Left ventricle myocardium inferior (tissue), 1 donor: Measurements from ENCODE around the gene PCNP. TPM values are rescaled to one million over a fixed set of nuclear protein-coding genes. Genes with fewer than 3 reads are reported as not detected.

Experiments used
- DNase-seq: peaks from one replicate; pipeline ENCODE4 v3.0.0-alpha.2; 2020
- H3K27ac ChIP-seq: fragments of 200-600 bp; replicated peaks from 2 replicates; pipeline ENCODE4 v1.8.0; 2021
- H3K27me3 ChIP-seq: fragments of 200-600 bp; 2 replicates; pipeline ENCODE4 v1.8.0; 2021; ENCODE audit warnings: low read depth
- H3K36me3 ChIP-seq: fragments of 200-600 bp; 2 replicates; pipeline ENCODE4 v1.8.0; 2021
- H3K4me1 ChIP-seq: fragments of 200-600 bp; 2 replicates; pipeline ENCODE4 v1.8.0; 2021
- H3K4me3 ChIP-seq: fragments of 200-600 bp; 2 replicates; pipeline ENCODE4 v1.8.0; 2021; ENCODE audit warnings: mild to moderate bottlenecking, moderate library complexity
- H3K9me3 ChIP-seq: fragments of 200-600 bp; replicated peaks from 2 replicates; pipeline ENCODE4 v1.8.0; 2021
- intact Hi-C: fragments of 100-400 bp; cut with micrococcal nuclease; formaldehyde crosslinking; loops from one replicate; pipeline ENCODE4 v1.11.0; 2022
- total RNA-seq: library from RNA; stranded (reverse); fragmentation: NEBNext Ultra II Directional; extraction: Animal tissue kit (Norgen Biotek cat#: 25700); gene quantifications from one replicate; pipeline ENCODE4 v1.2.1, GENCODE V29; 2021
- TF ChIP-seq, protein P1 (sequence below): fragments of 200-600 bp; IDR thresholded peaks from 2 replicates; pipeline ENCODE4 v1.8.0; 2021; ENCODE audit warnings: antibody characterized with exemption, mild to moderate bottlenecking, borderline replicate concordance
- donor health status: DM: no; HTN: yes; CAD: no; lungs with severe emphysema.

The PCNP gene
- total RNA-seq, 1 donor from 2014 or later = 121 TPM

DNA sequence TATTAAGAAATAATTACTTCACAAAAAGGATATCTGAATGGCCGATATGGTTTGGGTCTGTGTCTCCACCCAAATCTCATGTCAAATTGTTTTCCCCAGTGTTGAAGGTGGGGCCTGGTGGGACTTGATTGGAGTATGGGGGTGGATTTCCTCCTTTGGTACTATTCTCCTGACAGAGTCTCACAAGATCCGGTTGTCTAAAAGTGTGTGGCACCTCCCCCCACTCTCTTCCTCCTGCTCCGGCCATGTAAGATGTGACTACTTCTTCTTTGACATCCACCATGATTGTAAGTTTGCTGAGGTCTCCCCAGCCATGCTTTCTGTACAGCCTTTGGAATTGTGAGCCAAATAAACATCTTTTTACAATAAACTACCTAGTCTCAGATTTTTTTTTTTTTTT is 68.5 kb downstream of the PCNP start:
- H3K36me3 ChIP-seq = peaks cover 6% of the 10 kb centered on the region
- no peaks in the 10 kb centered on the region for H3K27me3 ChIP-seq
- TF ChIP-seq, protein P1, sequence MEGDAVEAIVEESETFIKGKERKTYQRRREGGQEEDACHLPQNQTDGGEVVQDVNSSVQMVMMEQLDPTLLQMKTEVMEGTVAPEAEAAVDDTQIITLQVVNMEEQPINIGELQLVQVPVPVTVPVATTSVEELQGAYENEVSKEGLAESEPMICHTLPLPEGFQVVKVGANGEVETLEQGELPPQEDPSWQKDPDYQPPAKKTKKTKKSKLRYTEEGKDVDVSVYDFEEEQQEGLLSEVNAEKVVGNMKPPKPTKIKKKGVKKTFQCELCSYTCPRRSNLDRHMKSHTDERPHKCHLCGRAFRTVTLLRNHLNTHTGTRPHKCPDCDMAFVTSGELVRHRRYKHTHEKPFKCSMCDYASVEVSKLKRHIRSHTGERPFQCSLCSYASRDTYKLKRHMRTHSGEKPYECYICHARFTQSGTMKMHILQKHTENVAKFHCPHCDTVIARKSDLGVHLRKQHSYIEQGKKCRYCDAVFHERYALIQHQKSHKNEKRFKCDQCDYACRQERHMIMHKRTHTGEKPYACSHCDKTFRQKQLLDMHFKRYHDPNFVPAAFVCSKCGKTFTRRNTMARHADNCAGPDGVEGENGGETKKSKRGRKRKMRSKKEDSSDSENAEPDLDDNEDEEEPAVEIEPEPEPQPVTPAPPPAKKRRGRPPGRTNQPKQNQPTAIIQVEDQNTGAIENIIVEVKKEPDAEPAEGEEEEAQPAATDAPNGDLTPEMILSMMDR = no peak
- H3K27ac ChIP-seq = no peak overlapping the region
- H3K4me3 ChIP-seq = no peak overlapping the region
- intact Hi-C loops = no loop called here
- H3K4me1 ChIP-seq = no peaks in the 10 kb centered on the region
- no peaks in the 10 kb centered on the region for H3K9me3 ChIP-seq
- no peak for DNase-seq

DNA sequence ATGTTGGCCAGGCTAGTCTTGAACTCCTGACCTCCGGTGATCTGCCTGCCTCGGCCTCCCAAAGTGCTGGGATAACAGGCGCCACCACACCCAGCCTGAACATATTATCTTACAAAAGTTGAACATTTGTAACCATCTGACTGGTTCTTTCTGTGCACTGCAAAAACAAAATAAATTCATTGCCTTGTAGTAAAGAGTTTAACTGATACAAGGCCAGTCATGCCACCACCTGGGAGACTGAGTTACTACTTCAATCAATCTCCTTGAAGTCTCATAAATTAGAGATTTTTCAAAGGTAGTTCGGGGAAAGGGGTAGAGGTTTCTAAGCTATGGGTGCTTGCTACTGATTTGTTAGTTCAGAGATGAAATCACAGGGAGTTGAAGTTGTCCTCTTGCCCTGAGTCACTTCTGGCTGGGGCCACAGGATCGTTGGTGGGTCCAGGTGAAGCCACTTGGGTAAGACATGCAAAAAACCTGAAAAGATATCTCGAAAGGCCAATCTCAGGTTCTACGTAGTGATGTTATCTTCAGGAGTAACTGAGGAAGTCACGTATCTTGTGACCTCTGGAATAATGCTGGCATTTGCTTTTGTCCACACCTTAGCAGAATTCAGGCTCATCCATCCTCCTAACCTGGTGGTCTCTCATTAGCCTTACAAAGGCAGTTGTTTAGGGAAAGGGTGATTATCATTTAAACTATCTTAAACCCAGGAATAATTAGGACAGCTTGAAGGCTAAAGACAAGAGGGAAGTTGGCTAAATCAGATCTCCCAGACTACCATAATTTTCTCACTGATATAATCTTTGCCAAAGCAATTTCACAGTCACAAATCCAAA is 69.2 kb downstream of the PCNP start:
- TF ChIP-seq, protein P1 = no peak
- Histone ChIP-seq H3K4me1 (no peaks in the 10 kb centered on the region), H3K36me3 (peaks cover 14% of the 10 kb centered on the region), H3K4me3 (no peak overlapping the region), H3K27me3 (no peaks in the 10 kb centered on the region), H3K9me3 (no peaks in the 10 kb centered on the region), H3K27ac (no peak overlapping the region)
- intact Hi-C loops = no loop called here
- DNase-seq = no peak

Other genes with a start within 250 kb of the PCNP start
- gene SENP7, start 61.0 kb upstream of the PCNP start, total RNA-seq = 8.7 TPM
- 30.3 TPM for gene TRMT10C, start 12.3 kb upstream of the PCNP start, total RNA-seq
- 10.3 TPM for gene ZBTB11, start 103.0 kb downstream of the PCNP start, total RNA-seq
- gene RPL24, start 112.5 kb downstream of the PCNP start, total RNA-seq = 770 TPM
- 5.9 TPM for gene CEP97, start 150.4 kb downstream of the PCNP start, total RNA-seq
- gene NXPE3, start 205.0 kb downstream of the PCNP start, total RNA-seq = 47.9 TPM